ENCODE data around the gene LRRC47.
"Not testable (repeated sequence)": the region's sequence is repeated elsewhere in the genome, so short reads cannot be mapped to it uniquely, and the experiment has no call there.

Gene LRRC47

GRCh38 chr1:3771108-3772026 is 24.9 kb downstream of the LRRC47 start:
- no peak for DNase-seq (ENCODE audit: low spot score)

DNA sequence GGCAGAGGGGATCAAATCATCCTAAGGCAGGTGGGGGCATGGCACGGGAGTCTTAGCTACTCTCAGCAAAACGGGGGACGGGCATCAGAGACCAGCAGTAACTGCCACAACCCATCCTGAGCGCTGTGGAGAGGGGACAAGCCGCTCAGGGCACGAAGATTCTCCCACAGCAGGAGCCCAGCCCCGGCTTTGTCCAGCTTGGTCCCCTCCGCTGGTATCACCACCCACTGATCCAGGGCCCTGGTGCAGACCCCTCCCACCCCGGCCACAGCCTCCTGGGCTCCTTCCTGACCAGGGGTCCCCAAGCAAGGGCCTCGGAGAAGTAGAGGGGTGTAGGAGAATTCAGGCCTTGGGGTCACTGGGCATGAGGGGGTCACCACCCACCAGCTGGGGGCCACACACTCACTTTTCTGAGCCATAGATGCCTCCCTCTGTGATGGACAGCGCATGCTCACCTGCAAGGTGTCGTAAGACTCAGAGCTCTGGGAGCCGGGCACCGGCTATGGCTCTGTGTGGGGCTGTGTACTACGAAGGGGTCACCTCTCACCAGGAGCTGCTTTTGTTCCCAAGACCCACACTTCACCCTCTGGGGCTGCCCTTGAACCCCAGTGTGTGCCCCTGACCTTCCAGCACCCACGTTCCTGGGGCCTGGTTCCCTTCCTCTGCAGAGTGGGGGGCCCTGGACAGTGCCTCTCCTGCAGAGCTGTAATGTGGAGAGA is 26.1 kb downstream of the LRRC47 start:
- no peak for DNase-seq (ENCODE audit: low spot score)

DNA sequence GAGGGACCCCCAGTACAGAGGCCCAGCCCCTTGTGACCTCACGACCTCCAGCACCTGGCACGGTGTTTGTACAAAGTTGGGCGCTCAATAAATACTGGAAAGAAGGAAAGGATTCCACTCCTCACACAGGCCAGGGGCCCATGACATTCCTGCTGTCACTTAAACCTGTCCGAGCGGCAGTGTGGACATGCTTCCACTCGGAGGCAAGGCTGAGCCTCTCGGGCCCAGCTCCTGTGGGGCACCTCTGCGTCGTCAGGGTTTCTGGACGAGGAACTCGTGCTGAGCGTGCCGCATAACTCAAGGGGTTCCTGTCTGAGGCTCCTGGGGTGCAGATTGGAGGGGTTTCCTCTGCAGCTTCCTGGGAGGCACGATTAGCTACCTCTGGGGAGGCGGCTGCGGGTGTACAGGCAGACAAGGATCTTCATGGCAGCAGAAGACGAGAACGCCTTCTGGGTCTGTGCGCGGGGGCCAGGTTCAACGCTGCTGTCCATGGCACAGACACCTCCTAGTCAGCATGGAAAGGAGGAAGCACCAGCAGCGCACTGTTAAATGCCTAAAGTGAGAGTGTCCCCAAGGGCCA is 27.4 kb downstream of the LRRC47 start:
- DNase-seq (ENCODE audit: low spot score), result no peak

- DNase-seq (ENCODE audit: low spot score), result no peak
Measured at GRCh38 chr1:3767328-3767925, 28.9 kb downstream of the LRRC47 start.

GRCh38 chr1:3763351-3764125 is 32.8 kb downstream of the LRRC47 start:
- no peak for DNase-seq (ENCODE audit: low spot score)

GRCh38 chr1:3762873-3763228 is 33.4 kb downstream of the LRRC47 start:
- DNase-seq (ENCODE audit: low spot score), result no peak

GRCh38 chr1:3762151-3762872 is 34.0 kb downstream of the LRRC47 start:
- no peak for DNase-seq (ENCODE audit: low spot score)

GRCh38 chr1:3761296-3762010 is 34.8 kb downstream of the LRRC47 start:
- no peak for DNase-seq (ENCODE audit: low spot score)

GRCh38 chr1:3759796-3760195 is 36.5 kb downstream of the LRRC47 start:
- DNase-seq (ENCODE audit: low spot score), result no peak

- DNase-seq (ENCODE audit: low spot score), result no peak
Measured at GRCh38 chr1:3759164-3759563, 37.1 kb downstream of the LRRC47 start.

GRCh38 chr1:3756394-3756793 is 39.9 kb downstream of the LRRC47 start:
- no peak for DNase-seq (ENCODE audit: low spot score)

- DNase-seq (ENCODE audit: low spot score), result no peak
Measured at GRCh38 chr1:3753656-3754454, 42.4 kb downstream of the LRRC47 start.

DNA sequence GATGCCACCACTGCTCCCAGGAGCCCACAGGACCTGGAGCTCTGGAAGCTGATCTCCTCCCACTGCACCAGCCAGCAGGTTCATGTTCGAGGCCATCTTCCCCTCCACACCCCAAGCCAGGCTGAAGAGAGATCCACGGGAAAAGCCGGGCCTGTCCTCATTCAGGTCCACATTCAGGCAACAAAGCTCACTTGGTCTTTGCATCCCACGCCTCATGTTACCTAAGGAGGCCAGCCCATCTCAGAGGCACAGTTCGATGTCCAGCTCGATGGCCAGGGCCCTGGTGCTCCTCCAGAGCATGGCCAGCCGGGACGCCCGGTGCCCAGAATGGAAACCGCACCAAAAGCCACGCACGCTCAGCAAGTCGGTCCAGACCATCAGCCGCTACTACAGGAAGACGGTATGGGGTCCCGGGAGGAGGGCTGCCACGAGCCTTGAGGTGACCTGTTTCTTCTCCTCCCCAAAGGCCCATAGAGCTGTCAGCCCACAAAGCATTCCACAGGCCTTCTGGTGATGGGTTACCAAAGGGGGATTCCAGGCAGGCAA is 43.8 kb downstream of the LRRC47 start, which contains the start of gene CCDC27:
Gene CCDC27, plus strand, starts transcription at position 51 of the 546 bp plus-strand sequence. Its CDS starts 32 bp downstream, at position 83.
- DNase-seq (ENCODE audit: low spot score), result no peak

DNA sequence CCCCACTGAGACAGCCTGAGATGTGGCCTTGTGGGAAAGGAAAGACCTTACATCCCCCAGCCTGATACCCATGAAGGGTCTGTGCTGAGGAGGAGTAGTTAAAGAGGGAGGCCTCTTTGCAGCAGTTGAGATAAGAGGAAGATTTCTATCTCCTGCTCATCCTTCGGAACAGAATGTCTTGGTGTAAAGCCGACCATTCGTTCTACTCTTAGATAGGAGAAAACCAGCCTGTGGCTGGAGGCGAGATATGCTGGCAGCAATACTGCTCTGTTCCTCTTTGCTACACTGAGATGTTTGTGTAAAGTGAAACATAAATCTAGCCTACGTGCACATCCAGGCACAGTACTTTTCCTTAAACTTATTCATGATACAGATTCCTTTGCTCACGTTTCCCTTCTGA is 45.6 kb downstream of the LRRC47 start:
- DNase-seq (ENCODE audit: low spot score), result no peak

GRCh38 chr1:3749512-3749911 is 46.8 kb downstream of the LRRC47 start:
- DNase-seq (ENCODE audit: low spot score), result no peak

- DNase-seq (ENCODE audit: low spot score), result not testable (repeated sequence)
Measured at GRCh38 chr1:3748316-3748900, 47.9 kb downstream of the LRRC47 start.

DNA sequence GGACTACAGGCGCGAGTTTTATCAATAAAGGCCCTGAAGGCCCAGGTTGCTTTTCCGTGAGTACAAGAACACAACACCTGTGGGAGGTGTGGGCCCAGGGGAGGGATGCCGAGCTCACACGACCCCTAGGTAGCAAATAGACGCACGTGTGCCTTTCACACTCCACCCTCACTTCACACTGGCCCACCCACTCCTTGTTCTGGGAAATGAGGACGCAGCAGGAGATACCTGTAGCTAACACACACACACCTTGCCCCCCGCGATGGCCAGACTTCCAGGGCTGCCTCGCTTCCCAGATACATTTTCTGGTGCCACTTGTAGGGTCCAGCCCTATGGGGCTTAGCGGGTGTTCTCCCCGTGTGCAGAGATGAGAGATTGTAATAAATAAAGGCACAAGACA is 48.4 kb downstream of the LRRC47 start:
- DNase-seq (ENCODE audit: low spot score), result no peak

GRCh38 chr1:3747522-3747848 is 48.8 kb downstream of the LRRC47 start:
- DNase-seq (ENCODE audit: low spot score), result no peak
